ENCODE results near the gene RGS11.

DNA sequence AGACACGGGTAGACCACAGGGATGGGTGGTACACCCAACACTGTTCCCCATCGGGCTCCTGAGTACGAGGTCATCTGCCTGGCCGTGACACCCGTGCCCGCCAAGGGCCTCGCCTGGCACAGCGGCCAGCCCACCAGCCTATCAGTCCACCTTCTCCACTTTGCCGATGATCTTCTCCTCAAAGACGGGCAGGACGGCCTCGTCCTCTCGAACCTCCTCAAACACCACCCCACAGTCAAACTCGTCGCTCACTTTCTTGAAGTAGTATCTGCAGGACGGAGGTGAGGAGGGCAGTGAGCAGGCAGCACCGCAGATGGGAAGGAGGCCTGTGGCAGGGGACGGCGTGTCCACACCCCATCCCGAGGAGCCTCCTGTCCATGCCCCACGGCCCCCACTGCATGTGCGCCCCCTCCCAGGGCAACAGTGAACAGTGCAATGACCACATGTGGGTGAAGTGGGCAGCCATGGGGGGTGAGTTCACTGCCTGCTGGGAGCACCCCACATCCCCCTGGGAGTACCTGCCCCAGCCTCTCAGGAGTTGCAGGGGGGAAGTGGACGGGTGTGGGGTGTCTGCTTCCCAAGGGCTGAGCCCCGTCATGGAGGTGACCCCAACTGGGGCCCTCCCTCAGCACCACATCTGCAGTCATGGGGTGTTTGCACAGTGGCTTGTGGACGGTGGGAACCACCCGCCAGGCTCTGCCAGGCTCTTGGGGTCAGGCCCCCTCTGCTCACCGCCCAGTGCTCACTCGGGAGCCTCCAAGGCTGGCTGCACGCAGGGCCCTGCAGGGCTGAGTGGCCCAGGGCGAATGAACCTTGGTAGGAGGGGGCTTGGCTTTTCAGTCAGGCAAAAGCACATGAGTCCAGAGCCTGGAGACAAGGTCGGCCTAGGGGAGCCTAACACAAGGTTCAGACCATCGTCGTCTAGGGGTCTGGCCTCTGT lies 12.5 kb upstream of the RGS11 start:
- TF ChIP-seq ARNTL (CRISPR knock-in tag; IDR thresholded peaks at IDR 0.05; ENCODE audit: borderline replicate concordance, low read depth) = no peak
- no peak for TF ChIP-seq ISL1 (CRISPR knock-in tag; IDR thresholded peaks at IDR 0.05)
- no peak for TF ChIP-seq RARB (CRISPR knock-in tag; IDR thresholded peaks at IDR 0.05)
- no peak for TF ChIP-seq ESRRG (CRISPR knock-in tag; IDR thresholded peaks at IDR 0.05)
- TF ChIP-seq BACH2 (CRISPR knock-in tag; IDR thresholded peaks at IDR 0.05; ENCODE audit: borderline replicate concordance) = no peak
- TF ChIP-seq, protein P1, sequence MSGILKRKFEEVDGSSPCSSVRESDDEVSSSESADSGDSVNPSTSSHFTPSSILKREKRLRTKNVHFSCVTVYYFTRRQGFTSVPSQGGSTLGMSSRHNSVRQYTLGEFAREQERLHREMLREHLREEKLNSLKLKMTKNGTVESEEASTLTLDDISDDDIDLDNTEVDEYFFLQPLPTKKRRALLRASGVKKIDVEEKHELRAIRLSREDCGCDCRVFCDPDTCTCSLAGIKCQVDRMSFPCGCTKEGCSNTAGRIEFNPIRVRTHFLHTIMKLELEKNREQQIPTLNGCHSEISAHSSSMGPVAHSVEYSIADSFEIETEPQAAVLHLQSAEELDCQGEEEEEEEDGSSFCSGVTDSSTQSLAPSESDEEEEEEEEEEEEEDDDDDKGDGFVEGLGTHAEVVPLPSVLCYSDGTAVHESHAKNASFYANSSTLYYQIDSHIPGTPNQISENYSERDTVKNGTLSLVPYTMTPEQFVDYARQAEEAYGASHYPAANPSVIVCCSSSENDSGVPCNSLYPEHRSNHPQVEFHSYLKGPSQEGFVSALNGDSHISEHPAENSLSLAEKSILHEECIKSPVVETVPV (CRISPR knock-in tag; IDR thresholded peaks at IDR 0.05) = no peak
